Mesothelial cell of epicardium (in vitro differentiated cells): ENCODE data around the gene RASGRP1. TPM values are rescaled to one million over a fixed set of nuclear protein-coding genes. Genes with fewer than 3 reads are reported as not detected.

Source experiments
- DNase-seq, 2 experiments: peaks; one replicate each; pipeline ENCODE4 v3.0.0; 2021; ENCODE audit warnings: low spot score in 2 of 2; ENCODE audit not compliant: unreplicated experiment in 2 of 2
- H3K27ac Mint-ChIP-seq: 2 replicates; pipeline ENCODE4 v1.8.0; 2021; ENCODE audit warnings: mixed read lengths
- H3K27me3 Mint-ChIP-seq: 2 replicates; pipeline ENCODE4 v1.8.0; 2021; ENCODE audit warnings: low read depth, mixed read lengths
- H3K36me3 Mint-ChIP-seq: 2 replicates; pipeline ENCODE4 v1.8.0; 2021; ENCODE audit warnings: mixed read lengths
- H3K4me1 Mint-ChIP-seq: 2 replicates; pipeline ENCODE4 v1.8.0; 2021; ENCODE audit warnings: mixed read lengths
- H3K4me3 Mint-ChIP-seq: 2 replicates; pipeline ENCODE4 v1.8.0; 2021; ENCODE audit warnings: mild to moderate bottlenecking, moderate library complexity, mixed read lengths
- H3K9me3 Mint-ChIP-seq: 2 replicates; pipeline ENCODE4 v1.8.0; 2021; ENCODE audit warnings: mixed read lengths
- total RNA-seq: library from RNA; stranded (reverse); gene quantifications from 3 replicates; pipeline ENCODE4 v1.2.1, GENCODE V29; 2021
- TF ChIP-seq, protein P1 (sequence below): fragments of 200-600 bp; sonication (generic); IDR thresholded peaks from one replicate; pipeline ENCODE4 v1.5.0; 2021; ENCODE audit warnings: antibody characterized with exemption; ENCODE audit not compliant: unreplicated experiment

RASGRP1 gene
- total RNA-seq, 1 donor from 2014 or later, result 4.4 TPM

DNA sequence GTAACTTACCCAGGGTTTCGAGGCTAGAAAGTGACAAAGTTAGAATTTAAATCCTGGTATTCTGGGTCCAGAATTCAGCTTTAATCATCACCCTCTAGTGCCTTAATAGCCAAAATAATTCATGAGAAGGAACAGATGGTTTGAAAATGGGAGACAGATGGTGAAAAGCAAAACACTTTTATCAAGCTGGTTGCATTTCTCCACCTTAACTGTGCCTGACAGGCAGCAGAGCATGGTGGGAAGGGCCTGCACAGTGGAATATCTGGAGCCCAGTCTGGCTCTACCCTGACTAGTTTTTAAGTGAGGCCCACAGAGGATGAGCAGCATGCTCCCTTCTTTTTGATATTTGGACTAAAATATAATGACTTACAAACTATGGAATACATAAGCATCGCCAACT, 35.6 kb upstream of the RASGRP1 start:
- no peak for DNase-seq
- H3K4me1 Mint-ChIP-seq, result peaks cover 20% of the 10 kb centered on the region
- no peaks in the 10 kb centered on the region for H3K27me3 Mint-ChIP-seq
- no peaks in the 10 kb centered on the region for H3K36me3 Mint-ChIP-seq
- no peak overlapping the region for H3K27ac Mint-ChIP-seq
- H3K4me3 Mint-ChIP-seq, result no peak overlapping the region
- peaks cover 7% of the 10 kb centered on the region for H3K9me3 Mint-ChIP-seq
- TF ChIP-seq, protein P1, sequence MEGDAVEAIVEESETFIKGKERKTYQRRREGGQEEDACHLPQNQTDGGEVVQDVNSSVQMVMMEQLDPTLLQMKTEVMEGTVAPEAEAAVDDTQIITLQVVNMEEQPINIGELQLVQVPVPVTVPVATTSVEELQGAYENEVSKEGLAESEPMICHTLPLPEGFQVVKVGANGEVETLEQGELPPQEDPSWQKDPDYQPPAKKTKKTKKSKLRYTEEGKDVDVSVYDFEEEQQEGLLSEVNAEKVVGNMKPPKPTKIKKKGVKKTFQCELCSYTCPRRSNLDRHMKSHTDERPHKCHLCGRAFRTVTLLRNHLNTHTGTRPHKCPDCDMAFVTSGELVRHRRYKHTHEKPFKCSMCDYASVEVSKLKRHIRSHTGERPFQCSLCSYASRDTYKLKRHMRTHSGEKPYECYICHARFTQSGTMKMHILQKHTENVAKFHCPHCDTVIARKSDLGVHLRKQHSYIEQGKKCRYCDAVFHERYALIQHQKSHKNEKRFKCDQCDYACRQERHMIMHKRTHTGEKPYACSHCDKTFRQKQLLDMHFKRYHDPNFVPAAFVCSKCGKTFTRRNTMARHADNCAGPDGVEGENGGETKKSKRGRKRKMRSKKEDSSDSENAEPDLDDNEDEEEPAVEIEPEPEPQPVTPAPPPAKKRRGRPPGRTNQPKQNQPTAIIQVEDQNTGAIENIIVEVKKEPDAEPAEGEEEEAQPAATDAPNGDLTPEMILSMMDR, result no peak

DNA sequence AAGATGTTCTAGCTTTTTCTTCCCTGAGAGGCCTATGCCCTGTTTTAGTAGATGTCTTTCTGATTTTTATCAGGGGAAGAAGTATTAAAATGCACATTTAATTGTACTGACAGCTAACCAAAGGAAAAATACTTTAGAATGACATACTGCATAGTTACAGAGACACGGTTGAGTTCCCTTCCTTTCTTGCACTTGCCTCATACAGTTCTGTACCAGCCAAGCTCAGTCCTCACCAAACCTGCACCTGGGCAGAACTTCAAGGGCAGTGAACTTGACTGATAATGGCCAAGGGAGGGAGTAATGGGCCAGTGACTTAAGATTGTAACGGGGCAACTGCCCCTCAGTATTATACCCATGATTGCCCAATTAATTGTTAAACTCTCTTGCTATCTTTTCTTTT, 34.1 kb upstream of the RASGRP1 start:
- Mint-ChIP-seq H3K36me3 (no peaks in the 10 kb centered on the region), H3K4me3 (no peak overlapping the region), H3K27ac (no peak overlapping the region), H3K4me1 (peaks cover 26% of the 10 kb centered on the region), H3K27me3 (no peaks in the 10 kb centered on the region), H3K9me3 (peaks cover 7% of the 10 kb centered on the region)
- TF ChIP-seq, protein P1, result no peak
- no peak for DNase-seq

DNA sequence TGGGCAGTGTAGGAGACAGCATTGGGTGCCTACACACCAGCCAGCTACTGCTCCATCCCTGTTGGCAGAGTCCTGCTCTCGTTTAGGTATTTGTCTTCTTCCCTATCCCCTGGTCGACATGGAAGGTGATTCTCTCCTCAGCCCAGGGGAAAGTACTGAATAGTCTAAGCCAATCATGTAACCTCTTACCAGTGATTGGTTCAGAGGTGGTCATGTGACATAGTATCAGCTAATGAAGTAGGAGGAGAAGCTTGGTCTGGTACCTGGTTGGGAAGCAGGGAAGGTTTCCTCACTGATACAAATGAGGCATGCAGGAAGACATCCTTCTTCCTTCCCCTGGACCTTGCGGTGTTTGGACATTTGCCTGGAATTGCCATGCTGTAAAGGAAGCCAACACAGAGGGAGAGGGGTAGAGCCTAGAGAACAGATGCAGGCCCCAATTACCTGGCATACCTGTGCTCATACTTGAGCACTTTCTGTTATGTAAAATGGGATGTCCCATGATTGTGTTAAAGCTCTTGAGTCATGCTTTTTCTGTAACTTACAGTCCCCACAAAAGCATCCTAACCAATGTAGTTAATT, 32.7 kb upstream of the RASGRP1 start:
- Mint-ChIP-seq H3K27me3 (no peaks in the 10 kb centered on the region), H3K4me1 (peaks cover 23% of the 10 kb centered on the region), H3K27ac (no peak overlapping the region), H3K36me3 (no peaks in the 10 kb centered on the region), H3K4me3 (no peak overlapping the region), H3K9me3 (peaks cover 10% of the 10 kb centered on the region)
- TF ChIP-seq, protein P1, result no peak
- DNase-seq, result no peak

DNA sequence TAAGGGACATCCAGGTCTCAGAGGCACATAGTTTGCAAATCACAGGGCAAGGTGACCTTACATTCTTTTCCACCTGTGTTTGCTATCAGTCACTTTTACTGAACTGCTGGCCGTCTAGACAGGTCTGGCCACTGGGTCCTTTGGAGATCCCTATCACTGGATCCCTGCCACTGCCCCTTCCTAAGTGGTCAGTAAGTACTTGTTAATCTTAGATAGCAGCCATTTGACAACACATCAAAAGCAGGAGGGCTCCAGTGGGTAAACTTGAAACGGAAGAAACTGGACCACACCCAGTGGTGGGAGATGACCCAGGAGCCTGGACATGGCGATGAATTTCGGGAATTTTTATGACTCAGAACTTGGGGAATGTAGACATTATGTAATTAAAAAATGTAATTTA, 28.9 kb upstream of the RASGRP1 start:
- H3K4me3 Mint-ChIP-seq, result no peak overlapping the region
- DNase-seq, result no peak
- peaks cover 42% of the 10 kb centered on the region for H3K4me1 Mint-ChIP-seq
- peaks cover 6% of the 10 kb centered on the region for H3K9me3 Mint-ChIP-seq
- TF ChIP-seq, protein P1, result no peak
- H3K36me3 Mint-ChIP-seq, result no peaks in the 10 kb centered on the region
- no peaks in the 10 kb centered on the region for H3K27me3 Mint-ChIP-seq
- no peak overlapping the region for H3K27ac Mint-ChIP-seq

DNA sequence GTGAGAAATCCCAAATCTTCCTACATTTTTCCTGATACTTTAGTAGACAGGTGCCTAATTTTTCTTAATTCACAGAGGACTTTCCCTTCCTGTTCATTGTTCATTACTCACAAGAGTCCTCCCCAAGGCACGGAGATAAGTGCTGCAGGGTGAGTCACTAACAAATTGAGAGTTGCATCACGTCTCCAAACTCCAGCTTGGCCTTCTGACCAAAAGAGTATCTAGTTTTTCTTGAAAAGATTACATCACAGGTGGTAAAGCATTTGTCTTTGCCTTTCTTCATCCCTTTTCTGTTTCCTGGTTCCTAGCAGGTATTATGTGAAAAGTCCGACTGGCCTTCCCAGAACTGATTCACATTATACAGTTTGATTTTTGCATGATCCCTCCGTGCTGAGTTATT, 24.9 kb upstream of the RASGRP1 start:
- H3K4me1 Mint-ChIP-seq, result peaks cover 44% of the 10 kb centered on the region

More for the DNA sequence above, 24.9 kb upstream of the RASGRP1 start:
- TF ChIP-seq, protein P1, result no peak
- Mint-ChIP-seq H3K9me3 (peaks cover 12% of the 10 kb centered on the region), H3K27me3 (no peaks in the 10 kb centered on the region), H3K27ac (peak overlapping the region; percentile 68), H3K4me3 (no peak overlapping the region), H3K36me3 (no peaks in the 10 kb centered on the region)
- no peak for DNase-seq
